Iris pigment epithelial cell (primary cell): ENCODE measurements around the gene PPP1R7.
"Not testable (repeated sequence)": the region's sequence is repeated elsewhere in the genome, so short reads cannot be mapped to it uniquely, and the experiment has no call there.

Experiments used
- DNase-seq: peaks from one replicate; pipeline ENCODE4 v3.0.0-alpha.2; 2011; ENCODE audit warnings: low read depth

PPP1R7 gene

DNA sequence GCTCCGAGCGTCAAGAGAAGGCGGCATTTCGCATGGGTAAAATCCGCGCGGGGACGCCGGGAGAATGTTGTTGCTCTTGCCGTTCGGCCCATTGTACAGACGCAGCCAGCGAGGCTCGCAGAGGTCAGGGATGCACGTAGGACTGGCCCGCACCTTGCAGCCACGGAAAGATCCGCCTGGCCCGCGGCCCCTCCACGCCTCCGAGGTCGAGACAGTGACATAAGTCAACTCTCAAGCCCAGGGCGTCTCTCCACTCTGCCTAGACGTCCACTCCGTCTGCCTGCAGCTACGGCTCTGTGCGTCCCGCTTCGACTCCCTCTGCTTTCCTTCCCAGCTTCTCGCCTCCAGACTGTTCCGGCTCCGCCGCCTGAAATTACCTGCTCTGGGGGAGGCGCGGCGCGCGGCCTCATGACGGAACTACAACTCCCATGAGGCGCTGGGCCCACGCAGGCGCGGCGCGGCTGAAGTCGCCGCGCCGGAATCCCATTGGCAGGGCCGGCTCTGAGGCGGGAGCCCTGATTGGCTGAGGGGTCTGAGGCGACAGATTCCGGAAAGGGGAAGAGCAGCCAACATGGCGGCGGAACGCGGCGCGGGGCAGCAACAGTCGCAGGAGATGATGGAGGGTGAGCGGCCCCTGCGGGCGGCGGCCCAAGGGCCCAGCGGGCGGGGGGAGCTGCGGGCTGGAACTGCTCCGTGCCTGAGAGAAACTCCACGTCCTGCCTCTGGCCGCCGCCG lies at the start of gene PPP1R7:
PPP1R7 (plus strand) TSS at position 543 of the 735 bp plus-strand sequence; CDS start at position 572, 29 bp downstream.
- peak; percentile 94 for DNase-seq

- DNase-seq, result peak; percentile 80
These were observed 47.9 kb upstream of the PPP1R7 start, which contains the start of gene MTERF4 for GRCh38 chr2:241102239-241102803. Gene MTERF4 (minus strand): TSS chr2:241102287. CDS start chr2:241102273, 14 bp downstream.

DNA sequence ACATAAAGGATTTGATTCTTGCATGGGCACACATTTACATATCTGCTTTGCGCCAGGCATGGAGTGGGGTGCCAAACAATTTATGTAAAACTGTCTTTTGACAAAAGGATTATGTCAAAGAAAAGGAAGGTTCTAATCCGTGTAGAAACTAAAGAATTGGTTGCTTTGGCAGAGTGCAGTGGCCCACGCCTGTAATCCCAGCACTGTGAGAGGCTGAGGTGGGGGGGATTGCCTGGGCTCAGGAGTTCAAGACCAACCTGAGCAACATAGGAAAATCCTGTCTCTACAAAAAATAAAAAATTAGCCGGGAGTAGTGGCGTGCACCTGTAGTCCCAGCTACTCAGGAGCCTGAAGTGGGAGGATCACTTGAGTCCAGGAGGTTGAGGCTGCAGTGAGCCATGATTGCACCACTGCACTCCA lies 47.1 kb upstream of the PPP1R7 start:
- DNase-seq, result no peak

- DNase-seq, result not testable (repeated sequence)
These were observed 45.7 kb upstream of the PPP1R7 start for GRCh38 chr2:241104611-241105010.

DNA sequence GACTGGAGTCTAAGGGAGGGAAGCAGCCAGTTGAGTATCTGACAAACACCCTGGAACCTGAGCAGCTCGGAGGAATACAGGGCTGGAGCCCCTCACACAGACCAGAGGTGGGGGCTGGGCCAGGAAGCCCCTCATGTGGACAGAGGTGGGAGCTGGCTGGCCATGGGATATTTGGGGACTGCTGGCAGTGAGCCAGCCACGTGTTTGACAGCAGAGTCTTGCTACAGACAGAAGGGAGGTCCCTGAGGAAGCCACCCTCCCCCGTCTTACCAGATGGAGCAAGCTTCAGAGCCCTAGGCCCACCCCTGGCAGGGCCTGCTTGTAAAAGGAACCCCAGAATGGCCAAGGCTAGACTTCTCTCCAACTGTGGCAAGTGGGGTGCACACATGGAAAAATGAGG lies 44.6 kb upstream of the PPP1R7 start:
- DNase-seq, result no peak

DNA sequence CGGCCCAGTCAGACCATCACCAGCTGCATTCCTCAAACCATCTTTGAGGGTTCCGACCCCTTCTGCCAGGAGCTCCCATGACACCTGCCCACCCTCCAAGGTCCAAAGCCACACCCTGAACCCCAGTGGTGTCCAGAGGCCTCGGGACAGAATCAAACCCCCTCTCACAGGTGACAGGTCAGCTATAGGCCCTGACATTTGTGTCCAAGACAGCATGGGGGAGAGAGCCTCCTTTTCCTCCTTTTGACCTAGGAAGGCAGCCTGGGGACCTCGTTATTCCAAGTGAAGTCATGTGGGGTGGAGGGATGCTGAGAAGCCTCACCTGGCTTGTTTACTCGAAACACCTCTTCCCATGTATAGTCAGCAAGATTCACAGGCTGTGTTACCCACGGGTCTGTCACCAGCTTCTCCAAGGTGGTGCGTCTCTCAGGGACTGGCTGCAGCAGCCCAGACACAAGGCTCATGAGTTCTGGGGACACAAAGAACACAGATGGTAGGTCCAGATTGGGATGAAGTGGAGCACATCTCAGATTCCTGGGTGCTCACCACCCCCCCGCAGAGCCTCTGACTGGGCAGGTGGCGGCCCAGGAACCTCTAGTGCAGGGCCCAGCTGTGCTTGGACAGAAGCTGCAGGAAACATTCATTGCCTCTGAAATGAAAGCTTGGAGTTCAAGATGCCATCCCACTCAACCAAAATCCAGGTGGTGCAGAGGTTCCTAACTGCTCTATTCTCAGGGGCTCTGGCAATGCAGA lies 43.1 kb upstream of the PPP1R7 start:
- DNase-seq, result no peak

- DNase-seq, result no peak
These were observed 41.7 kb upstream of the PPP1R7 start for GRCh38 chr2:241108271-241109209.

DNA sequence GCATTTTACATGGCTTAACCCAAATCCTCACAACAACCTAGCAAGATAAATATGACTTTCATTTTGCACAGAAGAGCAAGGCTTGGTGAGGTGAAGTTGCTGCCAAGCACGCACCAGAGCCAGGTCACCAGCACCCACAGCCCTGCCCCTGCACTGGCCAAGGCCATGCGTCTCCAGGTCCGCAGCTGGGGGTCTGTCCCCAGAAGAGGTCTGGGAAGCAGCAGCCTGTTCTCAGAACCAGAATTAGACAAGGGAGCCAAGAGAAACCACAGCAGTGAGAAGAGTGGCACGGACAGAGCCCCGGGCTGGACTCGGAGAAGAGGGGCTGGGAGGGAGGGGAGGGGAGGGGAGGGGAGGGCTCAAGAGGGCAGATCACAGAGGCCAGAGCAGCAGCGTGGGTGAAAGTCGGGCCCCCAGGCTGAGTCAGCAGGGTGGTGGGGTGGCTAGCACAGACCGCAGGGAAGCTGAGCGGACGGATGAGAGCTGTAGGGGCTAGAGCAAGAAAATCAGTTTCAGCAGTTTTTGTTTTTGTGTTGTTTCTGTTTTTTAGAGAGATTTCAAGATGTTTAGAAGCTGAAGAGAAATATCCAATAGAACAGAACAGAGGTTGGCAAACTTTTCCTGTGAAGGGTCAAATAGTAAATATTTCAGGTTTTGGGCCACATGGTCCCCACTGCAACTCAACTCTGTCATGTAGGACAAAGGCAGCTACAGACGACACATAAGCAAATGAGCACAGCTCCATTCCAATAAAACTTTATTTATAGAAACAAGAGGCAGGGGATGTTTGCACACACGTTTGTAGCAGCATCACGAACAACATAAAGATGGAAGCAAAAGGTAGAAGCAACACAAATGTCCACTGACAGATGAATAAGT lies 40.8 kb upstream of the PPP1R7 start:
- no peak for DNase-seq

DNA sequence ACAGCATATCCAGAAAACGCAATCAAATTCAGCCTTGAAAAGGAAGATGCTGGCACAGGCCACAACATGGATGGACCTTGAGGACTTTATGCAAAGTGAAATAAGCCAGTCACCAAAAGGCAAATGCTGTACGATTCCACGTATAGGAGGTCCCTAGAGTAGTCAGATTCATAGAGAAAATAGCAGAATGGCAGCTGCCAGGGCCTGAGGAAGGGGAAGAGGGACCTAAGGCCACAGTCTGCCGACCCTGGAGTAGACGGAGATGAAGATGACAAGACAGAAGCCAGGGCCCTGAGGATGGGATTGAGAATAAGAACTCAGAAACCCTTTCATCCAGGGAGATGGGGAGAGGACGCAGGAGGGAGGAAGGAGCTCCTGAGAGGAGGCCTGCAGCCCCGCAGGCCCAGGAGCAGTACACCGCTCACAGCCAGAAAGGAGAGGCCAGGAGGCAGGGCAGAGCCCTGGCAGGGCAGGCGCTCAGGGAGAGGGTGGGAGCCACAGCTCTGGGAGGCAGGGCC lies 40.1 kb upstream of the PPP1R7 start:
- DNase-seq, result no peak

GRCh38 chr2:241110607-241111439 lies 39.4 kb upstream of the PPP1R7 start:
- DNase-seq, result no peak

- no peak for DNase-seq
These were observed 38.8 kb upstream of the PPP1R7 start for GRCh38 chr2:241111440-241111805.

DNA sequence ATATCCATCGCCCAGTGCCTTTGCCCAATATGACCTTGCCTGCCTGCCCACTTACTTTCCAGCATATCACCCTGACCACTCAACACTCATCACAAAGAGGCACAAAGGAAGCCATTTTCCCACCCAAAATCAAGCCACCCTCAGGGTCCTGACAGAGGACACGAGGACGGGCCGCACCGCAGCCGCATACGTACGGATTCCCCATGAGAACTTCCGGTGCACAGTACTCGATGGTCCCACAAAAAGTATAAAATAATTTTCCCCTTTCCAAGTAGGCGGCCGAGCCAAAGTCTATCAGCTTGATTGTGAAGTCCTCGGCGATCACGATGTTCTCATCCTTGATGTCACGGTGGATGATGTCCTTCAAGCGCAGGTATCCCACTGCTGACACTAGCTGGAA lies 38.2 kb upstream of the PPP1R7 start:
- DNase-seq, result no peak

DNA sequence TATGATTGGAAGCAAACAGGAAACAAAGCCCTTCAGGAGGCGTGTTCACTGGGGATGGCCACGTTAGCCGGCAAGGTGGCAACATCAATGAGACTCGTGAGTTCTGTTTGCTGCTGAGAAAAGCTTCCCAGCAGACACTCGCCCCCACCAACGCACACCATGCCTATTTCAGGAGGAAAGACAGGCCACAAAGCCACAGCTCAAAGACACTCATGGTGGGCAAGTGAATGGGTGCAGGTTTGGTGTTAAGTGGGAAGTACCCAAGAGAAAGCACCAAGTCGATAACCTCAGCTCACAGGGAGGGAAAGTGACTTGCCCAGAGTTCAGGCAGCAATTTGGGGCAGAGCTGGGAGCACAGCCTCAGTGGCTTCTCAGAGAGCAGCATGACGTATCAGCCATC lies 37.7 kb upstream of the PPP1R7 start:
- DNase-seq, result no peak

- no peak for DNase-seq
These were observed 35.4 kb upstream of the PPP1R7 start for GRCh38 chr2:241114836-241115235.

GRCh38 chr2:241115361-241115760 lies 34.9 kb upstream of the PPP1R7 start:
- DNase-seq, result no peak

GRCh38 chr2:241116606-241117560 lies 33.4 kb upstream of the PPP1R7 start:
- no peak for DNase-seq

DNA sequence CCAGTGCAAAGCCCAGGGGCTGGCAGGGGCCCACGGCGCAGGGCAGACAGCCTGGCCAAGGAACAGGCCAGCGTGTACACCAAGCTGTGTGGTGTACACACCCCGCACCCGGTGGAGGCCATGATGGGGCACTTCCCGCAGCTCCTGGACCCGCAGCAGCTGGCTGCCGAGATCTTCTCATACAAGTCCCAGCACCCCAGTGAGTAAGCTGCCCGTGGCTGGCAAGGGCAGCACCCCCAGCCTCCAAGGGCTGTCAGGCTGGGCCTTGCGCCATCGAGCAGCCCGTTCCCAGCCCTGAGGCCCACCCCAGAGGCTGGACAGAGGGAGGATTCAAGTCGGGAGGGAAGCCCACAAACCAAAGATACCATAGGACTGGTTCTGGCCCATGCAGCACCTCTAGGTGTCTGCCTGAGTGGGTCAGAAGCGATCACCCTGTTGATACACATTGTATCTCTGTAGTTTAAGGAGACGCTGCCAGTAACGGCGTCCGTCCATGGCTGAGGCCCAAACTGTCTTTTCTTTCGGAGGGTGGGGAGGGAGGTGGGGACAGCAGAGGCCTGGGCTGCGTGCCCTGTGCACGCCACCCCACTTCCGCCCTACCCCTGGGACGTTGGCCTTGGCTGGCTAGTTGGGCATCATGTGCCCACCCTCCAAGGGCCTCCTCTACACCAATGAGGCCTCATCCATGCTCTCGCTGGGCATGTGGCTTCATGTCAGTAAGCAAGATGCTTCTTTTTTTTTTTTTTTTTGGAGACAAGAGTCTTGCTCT lies 31.3 kb upstream of the PPP1R7 start:
- DNase-seq, result no peak

DNA sequence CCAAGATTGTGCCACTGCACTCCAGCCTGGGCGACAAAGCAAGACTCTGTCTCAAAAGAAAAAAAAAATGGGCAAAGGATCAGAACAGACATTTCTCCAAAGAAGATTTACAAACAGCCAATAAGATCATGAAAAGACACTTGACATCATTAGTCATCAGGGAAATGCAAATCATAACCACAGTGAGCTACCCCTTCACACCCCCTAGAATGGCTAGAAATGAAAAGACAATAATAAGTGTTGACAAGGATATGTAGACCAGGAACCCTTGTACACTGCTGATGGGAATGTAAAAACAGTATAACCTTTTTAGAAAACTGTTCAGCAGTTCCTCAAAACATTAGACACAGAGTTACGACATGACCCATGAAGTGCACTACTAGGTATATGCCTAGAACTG lies 29.8 kb upstream of the PPP1R7 start:
- no peak for DNase-seq
